Tibial artery (tissue), 4 donors: ENCODE measurements around the gene BNC2.

ENCODE experiments used
- DNase-seq, 2 donors: peaks; one replicate each; pipeline ENCODE4 v3.0.0-alpha.2; 2019
- H3K27ac ChIP-seq, 2 donors: fragments of 200-600 bp; sonication (generic) in 1 of 2; 1 replicate in 1 of 2; 2 replicates in 1 of 2; pipeline ENCODE4 v1.5.1; 2018 to 2019; ENCODE audit warnings: mild to moderate bottlenecking in 1 of 2
- H3K27me3 ChIP-seq, 2 donors: fragments of 200-600 bp; sonication (generic) in 1 of 2; one replicate each; pipeline versions ENCODE4 v1.5.1 to v1.6.0; 2016 to 2019
- H3K36me3 ChIP-seq, 3 donors: fragments of 200-600 bp; sonication (generic) in 2 of 3; one replicate each; pipeline ENCODE4 v1.5.1; 2016 to 2019; ENCODE audit warnings: mild to moderate bottlenecking in 2 of 3
- H3K4me1 ChIP-seq, 4 donors: fragments of 200-600 bp; sonication (generic) in 2 of 4; 1 replicate in 3 of 4; 2 replicates in 1 of 4; pipeline ENCODE4 v1.5.1; 2016 to 2019
- H3K4me3 ChIP-seq, 2 donors: fragments of 200-600 bp; sonication (generic) in 1 of 2; 1 replicate in 1 of 2; 2 replicates in 1 of 2; pipeline ENCODE4 v1.5.1; 2018 to 2019; ENCODE audit warnings: mild to moderate bottlenecking in 2 of 2
- H3K9me3 ChIP-seq, 3 donors: fragments of 200-600 bp; sonication (generic) in 1 of 3; one replicate each; pipeline ENCODE4 v1.5.1; 2016 to 2019
- CTCF ChIP-seq, 2 experiments: fragments of 200-600 bp in 1 of 2; fragments of 450-650 bp in 1 of 2; IDR thresholded peaks; one replicate each; pipeline ENCODE4 v1.5.1; 2017 to 2019; ENCODE audit warnings: antibody characterized with exemption in 2 of 2, mild to moderate bottlenecking in 1 of 2, moderate library complexity in 1 of 2
- intact Hi-C: fragments of 100-400 bp; cut with DNase I; formaldehyde crosslinking; loops from one replicate; pipeline ENCODE4 v1.15.0; 2023; ENCODE audit warnings: low total_unique reads

BNC2 gene

DNA sequence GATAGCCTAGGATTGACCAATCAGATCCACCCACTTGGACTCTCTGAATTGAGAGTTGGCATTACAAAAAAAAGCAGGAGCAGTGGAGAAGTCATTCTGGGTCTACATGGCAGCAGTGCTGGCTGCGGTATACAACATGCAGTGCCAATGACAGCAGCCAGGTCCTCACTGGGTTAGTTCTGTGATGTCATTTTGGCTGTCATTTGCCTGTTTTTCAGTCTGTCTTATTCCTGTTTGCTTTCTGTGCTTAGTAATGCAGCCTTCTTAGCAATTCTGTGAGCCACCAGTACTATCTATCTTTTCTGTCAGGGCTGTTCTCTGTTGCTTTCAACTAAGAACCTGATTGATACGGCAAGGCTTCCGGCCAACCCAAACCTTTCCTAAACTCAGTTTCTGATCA lies 471.8 kb downstream of the BNC2 start:
- Histone ChIP-seq H3K27me3 (no peaks in the 10 kb centered on the region), H3K27ac (no peak overlapping the region), H3K4me3 (no peak overlapping the region), H3K36me3 (no peaks in the 10 kb centered on the region), H3K4me1 (no peaks in the 10 kb centered on the region), H3K9me3 (peaks cover 0 to 3% (median 0%) of the 10 kb centered on the region in 3 donors)
- TF ChIP-seq CTCF (IDR thresholded peaks at IDR 0.05), result no peak
- intact Hi-C loops, result no loop called here
- DNase-seq, result no peak

DNA sequence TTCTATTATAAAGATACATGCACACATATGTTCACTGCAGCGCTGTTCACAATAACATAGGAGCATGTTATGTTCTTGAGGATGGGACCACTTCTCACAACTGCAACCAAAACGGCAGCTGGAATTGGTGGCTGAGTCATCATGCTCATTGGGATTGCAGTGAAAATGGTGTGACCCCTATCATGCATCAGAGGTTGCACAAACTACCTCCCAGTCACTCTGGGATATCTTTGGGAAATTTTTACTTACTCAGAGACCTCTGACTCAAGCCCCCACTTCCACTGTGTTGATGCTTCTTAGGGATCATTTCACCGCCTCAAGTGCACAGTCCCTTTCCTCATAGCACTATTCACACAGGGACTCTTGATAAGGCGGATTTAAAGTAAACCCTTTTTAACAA lies 474.1 kb downstream of the BNC2 start:
- Histone ChIP-seq H3K9me3 (no peaks in the 10 kb centered on the region), H3K4me3 (no peak overlapping the region), H3K36me3 (no peaks in the 10 kb centered on the region), H3K27me3 (no peaks in the 10 kb centered on the region), H3K4me1 (no peaks in the 10 kb centered on the region), H3K27ac (no peak overlapping the region)
- no peak for TF ChIP-seq CTCF (IDR thresholded peaks at IDR 0.05)
- intact Hi-C loops, result no loop called here
- no peak for DNase-seq

- H3K4me3 ChIP-seq, result no peak overlapping the region
- no peaks in the 10 kb centered on the region for H3K36me3 ChIP-seq
- no peaks in the 10 kb centered on the region for H3K4me1 ChIP-seq
- no peak for DNase-seq
- no peak overlapping the region for H3K27ac ChIP-seq
- H3K27me3 ChIP-seq, result no peaks in the 10 kb centered on the region
- no peaks in the 10 kb centered on the region for H3K9me3 ChIP-seq
- intact Hi-C loops, result no loop called here
- no peak for TF ChIP-seq CTCF (IDR thresholded peaks at IDR 0.05)
Observed at GRCh38 chr9:16391369-16391768, 479.1 kb downstream of the BNC2 start.

DNA sequence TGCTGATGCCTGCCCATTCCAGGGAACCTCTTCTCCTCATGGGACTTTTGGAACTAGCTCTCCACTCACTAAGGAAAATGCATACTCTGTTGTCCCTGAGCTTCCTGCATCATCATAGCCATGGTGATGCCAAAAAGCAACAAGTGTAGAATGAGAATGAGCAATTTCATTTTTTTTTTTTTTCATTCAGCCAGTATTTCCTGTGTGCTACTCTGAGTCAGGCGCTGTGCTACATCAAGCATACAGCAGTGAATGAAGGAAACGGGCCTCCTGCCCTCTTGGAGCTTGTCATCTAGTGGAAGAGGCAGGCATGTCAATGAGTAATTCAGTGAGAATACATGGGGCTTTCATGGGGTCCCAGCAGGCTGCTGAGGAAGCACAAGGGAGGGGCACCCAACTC lies 483.1 kb downstream of the BNC2 start:
- no peak for DNase-seq
- no peak overlapping the region for H3K4me3 ChIP-seq
- no peaks in the 10 kb centered on the region for H3K27me3 ChIP-seq
- TF ChIP-seq CTCF (IDR thresholded peaks at IDR 0.05), result no peak
- H3K9me3 ChIP-seq, result no peaks in the 10 kb centered on the region
- no peaks in the 10 kb centered on the region for H3K36me3 ChIP-seq
- no peaks in the 10 kb centered on the region for H3K4me1 ChIP-seq
- no peak overlapping the region for H3K27ac ChIP-seq
- intact Hi-C loops, result no loop called here

- no peaks in the 10 kb centered on the region for H3K27me3 ChIP-seq
- H3K36me3 ChIP-seq, result no peaks in the 10 kb centered on the region
- H3K9me3 ChIP-seq, result no peaks in the 10 kb centered on the region
- no peak for TF ChIP-seq CTCF (IDR thresholded peaks at IDR 0.05)
- H3K4me3 ChIP-seq, result no peak overlapping the region
- no peaks in the 10 kb centered on the region for H3K4me1 ChIP-seq
- no peak overlapping the region for H3K27ac ChIP-seq
- intact Hi-C loops, result no loop called here
- DNase-seq, result no peak
Observed at GRCh38 chr9:16386827-16387077, 483.7 kb downstream of the BNC2 start.

DNA sequence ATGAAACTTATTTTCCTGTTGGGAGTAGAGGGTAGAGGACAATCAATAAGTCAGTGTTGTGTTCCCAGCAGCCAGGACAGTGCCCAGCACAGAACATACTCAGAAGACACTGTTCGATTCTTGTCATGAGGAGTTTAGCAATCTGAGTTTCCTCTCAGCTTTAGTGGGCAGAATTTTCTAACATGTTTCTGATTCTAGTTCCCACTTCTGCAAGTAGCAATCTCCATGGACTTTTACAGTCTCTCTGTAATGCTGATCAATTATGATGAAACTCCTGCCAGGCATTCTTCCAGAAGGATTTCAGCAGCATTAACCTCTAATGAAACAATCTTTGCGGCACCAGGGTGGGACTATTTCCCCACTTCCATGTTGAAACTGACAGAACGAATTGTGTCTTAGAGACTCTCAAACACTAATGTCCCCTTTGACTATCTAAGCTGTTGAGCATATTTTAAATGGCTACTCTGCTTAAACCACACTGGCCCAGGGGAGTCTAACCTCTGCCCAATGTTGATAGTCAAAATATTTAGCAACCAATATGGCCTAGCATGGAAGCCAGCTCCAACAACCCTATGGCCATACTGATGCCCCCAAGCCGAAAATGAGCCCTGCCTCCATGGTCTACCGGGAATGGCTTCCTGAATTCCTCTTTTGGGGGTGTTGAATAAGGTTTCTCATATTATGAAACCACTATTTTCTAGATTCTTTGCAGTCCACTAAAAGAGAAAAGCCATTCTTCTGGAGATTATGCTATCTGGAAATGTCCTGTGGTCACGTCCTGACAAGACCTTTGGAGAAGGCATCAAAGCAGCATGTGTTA lies 484.3 kb downstream of the BNC2 start:
- Histone ChIP-seq H3K9me3 (no peaks in the 10 kb centered on the region), H3K4me3 (no peak overlapping the region), H3K27me3 (no peaks in the 10 kb centered on the region), H3K4me1 (no peaks in the 10 kb centered on the region), H3K36me3 (no peaks in the 10 kb centered on the region), H3K27ac (no peak overlapping the region)
- DNase-seq, result no peak
- intact Hi-C loops, result no loop called here
- no peak for TF ChIP-seq CTCF (IDR thresholded peaks at IDR 0.05)
